GM20000 (cell line): ENCODE data around the gene SMAD5.
A peak's percentile ranks its signal among the peaks of the same experiment; 100 is the strongest.

Source experiments
- DNase-seq: peaks from one replicate; pipeline ENCODE4 v3.0.0; 2012; ENCODE audit warnings: low spot score
- CTCF ChIP-seq: IDR thresholded peaks from 2 replicates; pipeline ENCODE4 v1.5.1; 2012; ENCODE audit warnings: mild to moderate bottlenecking, control low read depth; ENCODE audit errors: extremely low read depth, missing control alignments

SMAD5 gene

GRCh38 chr5:136132557-136133221 is at the start of gene SMAD5:
Gene SMAD5 (plus strand): TSS chr5:136132845. CDS start chr5:136153761, 20,916 bp downstream.
- TF ChIP-seq CTCF, result no peak
- DNase-seq, result peak; percentile 98

- no peak for DNase-seq
Observed at GRCh38 chr5:136084698-136085097, 47.9 kb upstream of the SMAD5 start.

GRCh38 chr5:136086783-136087566 is 45.7 kb upstream of the SMAD5 start:
- no peak for TF ChIP-seq CTCF
- no peak for DNase-seq

More at GRCh38 chr5:136084698-136085097, 47.9 kb upstream of the SMAD5 start:
- no peak for TF ChIP-seq CTCF

- TF ChIP-seq CTCF, result no peak
- DNase-seq, result no peak
Observed at GRCh38 chr5:136087961-136088871, 44.4 kb upstream of the SMAD5 start.

GRCh38 chr5:136089791-136090190 is 42.9 kb upstream of the SMAD5 start:
- DNase-seq, result no peak
- no peak for TF ChIP-seq CTCF

- no peak for DNase-seq
- TF ChIP-seq CTCF, result no peak
Observed at GRCh38 chr5:136090319-136090718, 42.3 kb upstream of the SMAD5 start.
